ENCODE measurements around the gene PPIL4.
A peak's percentile ranks its signal among the peaks of the same experiment; 100 is the strongest.
"Not testable (repeated sequence)": the region's sequence is repeated elsewhere in the genome, so short reads cannot be mapped to it uniquely, and the experiment has no call there.

Gene PPIL4

DNA sequence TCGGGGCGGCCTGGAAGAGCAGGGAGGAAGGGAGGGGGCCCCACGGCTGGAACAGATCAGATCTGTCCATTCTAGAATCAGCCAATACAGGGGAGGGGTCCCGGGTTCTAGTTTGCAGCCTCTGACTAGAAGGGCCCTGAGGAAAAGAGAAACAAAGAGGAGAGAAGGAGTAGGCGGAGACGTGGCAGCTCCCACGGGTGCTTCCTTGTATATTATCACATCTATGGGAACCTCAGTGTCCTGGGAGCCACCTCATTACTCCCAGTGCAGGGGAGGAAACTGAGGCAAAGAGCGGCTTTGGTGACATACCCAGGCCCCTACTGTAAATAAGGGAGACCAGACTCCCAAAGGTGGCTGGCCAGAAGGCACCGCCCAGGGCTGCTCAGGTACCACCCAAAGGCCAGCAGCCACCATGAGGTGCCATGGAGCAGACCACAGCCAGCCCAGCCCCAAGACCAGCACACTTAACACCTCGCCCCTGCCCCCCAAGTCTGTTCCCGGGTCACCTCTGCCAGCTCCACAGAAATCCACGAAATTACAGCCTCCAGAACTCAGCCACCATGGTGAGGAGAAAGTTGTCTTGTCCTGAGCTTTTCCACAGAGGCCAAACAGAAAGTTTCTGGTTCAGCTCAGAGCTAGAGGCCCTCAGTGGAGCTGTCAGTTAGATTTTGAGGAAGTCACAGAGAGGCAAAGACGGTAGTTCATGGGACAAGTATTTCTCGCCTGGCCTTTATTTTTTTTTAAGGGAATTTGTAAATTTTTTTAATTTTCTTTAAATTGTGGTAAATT is 63.1 kb downstream of the PPIL4 start:
- DNase-seq: no peak

GRCh38 chr6:149480502-149481280 is 65.2 kb downstream of the PPIL4 start:
- no peak for DNase-seq

DNA sequence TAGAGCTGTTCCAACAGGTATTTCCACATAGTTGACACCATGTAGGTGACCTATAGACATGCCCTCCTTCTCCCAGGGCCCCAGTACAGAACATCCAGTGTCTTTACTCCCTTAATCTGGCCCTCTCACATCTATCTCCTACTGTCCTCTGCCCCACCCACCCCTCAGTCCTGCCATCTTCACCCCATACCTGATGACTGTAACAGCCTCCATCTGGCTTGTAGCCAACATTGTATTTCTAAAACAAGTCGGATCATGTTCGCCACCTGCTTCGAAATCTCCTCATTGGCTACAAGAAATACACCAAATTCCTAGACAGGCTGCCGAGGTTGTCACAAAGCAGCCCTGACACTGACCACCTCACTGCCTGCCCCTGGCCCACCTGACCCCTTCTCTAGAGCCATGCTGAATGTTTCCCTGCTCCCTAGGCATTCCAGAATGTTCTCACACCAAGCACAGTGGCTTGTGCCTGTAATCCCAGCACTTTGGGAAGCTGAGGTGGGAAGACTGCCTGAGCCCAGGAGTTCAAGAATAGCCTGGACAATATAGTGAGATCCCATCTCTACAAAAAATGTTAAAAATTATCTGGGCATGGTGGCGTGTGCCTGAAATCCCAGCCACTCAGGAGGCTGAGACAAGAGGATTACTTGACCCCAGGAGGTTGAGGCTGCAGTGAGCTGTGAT is 67.1 kb downstream of the PPIL4 start:
- DNase-seq: no peak

GRCh38 chr6:149477544-149477943 is 68.3 kb downstream of the PPIL4 start:
- DNase-seq: no peak

DNA sequence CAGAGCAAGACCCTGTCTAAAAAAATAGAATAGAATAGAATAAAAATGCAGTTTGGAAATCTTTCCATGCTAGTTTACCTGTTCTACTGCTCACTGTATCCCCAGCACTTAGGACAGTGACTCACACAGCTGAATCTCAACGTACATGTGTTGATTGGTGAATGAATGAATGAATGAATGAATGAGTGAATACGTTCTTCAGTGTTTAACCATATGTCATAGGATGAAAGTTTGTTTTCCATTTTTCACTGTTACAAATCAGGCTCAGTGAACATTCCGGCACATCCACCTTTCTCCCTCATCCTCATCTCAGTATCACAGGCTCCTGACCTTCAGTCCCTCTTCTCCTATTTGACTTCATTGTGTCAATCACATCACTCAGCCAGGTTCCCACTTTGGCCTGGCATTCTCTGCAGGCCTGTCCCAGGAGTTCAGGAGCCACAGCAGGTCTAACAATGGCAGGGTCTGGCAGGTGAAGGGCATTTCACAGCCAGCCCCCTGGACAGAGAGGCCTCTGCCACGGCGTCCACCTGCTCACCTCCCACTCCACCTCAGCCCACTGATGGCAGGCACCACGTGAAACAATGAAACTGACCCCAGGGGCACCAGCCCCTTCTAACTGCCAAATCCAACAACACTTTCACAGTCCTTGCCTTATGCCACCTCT is 68.9 kb downstream of the PPIL4 start:
- no peak for DNase-seq

GRCh38 chr6:149474108-149474935 is 71.5 kb downstream of the PPIL4 start:
- DNase-seq: no peak

DNA sequence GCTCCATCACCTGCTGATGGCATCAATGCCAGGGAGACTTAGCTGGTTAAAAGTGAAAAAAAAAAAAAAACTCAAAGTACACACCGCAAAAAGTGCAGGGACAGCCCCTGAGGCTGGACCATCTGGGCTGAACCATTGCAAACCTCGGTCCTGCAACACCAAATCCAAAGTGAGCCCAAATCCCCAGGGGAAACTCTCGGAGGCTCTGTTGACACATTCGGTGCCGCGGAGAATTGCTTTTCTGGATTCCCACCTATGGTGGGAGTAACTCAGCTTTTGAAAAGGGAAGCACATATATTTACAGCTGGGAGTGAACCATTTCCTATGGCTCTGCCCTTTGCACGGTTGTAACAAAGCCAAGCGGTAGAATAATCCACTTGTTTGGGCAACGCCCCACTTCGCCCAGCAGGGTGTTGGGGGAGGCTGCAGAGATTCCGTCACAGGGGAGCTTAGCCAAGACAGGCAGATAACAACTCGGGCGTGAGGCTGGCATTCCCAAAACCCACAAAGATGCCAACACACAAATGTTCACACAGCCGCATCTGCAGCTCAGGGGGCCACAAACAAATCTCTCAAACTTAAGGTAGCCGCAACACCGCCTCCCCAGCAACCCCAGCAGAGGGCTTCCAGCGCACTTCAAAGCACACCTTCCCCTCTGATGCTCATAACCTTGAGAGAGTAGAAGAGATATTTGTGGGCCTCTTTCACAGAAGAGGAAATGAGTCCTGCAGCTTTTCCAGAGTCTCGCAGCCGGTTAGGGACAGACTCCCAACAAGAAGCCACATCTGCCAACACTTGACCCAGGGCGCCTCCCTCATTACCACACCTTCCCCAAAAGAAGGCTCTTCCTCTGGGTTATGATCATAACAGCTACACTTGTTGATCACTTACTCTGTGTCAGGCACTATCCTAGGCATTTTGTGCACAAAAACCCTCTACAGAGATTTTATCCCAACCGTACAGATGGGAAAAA is 72.5 kb downstream of the PPIL4 start:
- DNase-seq: peak; percentile 17

DNA sequence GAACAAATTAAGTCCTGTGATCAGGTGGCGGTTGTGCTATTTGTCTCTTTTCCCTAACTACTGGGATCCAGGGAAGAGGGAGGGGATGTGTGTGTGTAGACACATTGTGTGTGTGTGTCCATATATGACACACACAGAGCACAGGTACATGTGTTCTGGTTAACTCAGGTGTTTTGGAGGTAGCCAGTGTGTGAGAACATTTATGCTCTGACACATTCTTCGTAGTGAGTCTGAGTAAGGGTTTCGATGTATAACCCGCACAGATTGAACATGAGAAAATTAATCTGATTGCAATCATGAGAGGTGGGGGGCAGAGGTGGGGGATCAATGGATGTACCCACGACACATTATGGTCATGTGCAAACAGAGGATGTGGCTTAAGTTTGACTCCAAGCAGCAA is 73.6 kb downstream of the PPIL4 start:
- no peak for DNase-seq

- no peak for DNase-seq
Observed at GRCh38 chr6:149471801-149472200, 74.0 kb downstream of the PPIL4 start.

GRCh38 chr6:149470948-149471347 is 74.9 kb downstream of the PPIL4 start:
- no peak for DNase-seq

GRCh38 chr6:149468179-149468578 is 77.7 kb downstream of the PPIL4 start:
- DNase-seq: no peak

DNA sequence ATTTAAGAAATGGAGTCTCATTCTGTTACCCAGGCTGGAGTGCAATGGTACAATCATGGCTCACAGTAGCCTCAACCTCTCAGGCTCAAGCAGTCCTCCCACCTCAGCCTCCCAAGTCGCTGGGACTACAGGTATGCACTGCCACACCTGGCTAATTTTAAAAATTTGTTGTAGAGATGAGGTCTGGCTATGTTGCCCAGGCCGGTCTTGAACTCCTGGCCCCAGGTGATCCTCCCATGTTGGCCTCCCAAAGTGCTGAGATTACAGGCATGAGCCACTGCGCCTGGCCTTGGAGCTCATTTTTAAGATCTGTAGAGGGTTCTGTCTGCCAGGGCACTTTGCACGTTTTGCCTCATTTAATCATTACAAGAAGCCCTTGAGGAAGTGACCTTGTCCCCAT is 78.6 kb downstream of the PPIL4 start:
- no peak for DNase-seq

DNA sequence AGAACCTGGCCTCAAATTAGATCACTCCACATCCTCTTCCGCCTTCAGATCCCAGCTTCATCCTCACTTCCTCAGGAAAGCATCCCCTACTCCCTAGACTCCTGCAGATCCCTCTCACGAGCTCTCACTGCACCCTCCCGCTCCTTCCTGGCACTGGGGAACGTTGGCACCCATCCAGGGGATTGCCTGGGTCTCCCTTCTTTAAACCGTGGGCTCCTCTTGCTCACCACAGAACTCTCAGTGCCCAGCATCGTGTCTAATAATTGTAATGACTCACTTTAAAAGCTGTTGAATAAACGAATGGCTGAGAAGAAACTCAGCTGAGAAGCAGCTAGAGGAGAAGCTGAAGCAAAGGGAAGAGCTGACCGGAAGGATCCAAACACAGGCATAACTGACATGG is 81.4 kb downstream of the PPIL4 start:
- no peak for DNase-seq

DNA sequence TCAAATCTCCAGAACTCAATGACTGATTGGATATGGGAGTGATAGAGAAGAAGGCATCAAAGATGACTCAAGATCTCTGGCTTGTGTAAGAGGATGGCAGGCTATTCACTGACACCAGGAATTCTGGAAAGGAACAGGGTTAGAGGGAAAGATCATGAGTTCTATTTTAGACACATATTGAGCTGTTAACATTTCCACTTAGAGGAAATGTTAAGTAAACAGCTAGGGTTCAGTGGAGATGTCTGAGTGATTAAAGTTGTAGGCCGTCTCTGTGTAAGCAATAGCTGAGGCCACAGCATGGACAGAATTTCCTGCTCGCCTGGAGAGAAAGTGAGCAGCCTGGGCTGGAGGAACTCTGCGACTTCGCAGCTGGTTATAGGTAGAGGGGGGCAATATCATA is 82.1 kb downstream of the PPIL4 start:
- DNase-seq: no peak

DNA sequence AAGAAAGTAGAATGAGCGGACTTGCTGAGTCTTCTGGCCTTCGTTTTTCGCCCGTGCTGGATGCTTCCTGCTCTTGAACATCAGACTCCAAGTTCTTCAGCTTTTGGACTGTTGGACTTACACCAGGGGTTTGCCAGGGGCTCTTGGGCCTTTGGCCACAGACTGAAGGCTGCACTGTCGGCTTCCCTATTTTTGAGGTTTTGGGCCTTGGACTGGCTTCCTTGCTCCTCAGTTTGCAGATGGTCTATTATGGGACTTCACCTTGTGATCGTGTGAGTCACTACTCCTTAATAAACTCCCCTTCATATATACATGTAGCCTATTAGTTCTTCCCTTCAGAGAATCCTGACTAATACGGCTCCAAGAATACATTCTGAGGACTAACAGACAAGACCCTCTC is 83.1 kb downstream of the PPIL4 start:
- not testable (repeated sequence) for DNase-seq

- no peak for DNase-seq
Observed at GRCh38 chr6:149461670-149462069, 84.2 kb downstream of the PPIL4 start.

GRCh38 chr6:149460249-149460648 is 85.6 kb downstream of the PPIL4 start:
- DNase-seq: not testable (repeated sequence)

DNA sequence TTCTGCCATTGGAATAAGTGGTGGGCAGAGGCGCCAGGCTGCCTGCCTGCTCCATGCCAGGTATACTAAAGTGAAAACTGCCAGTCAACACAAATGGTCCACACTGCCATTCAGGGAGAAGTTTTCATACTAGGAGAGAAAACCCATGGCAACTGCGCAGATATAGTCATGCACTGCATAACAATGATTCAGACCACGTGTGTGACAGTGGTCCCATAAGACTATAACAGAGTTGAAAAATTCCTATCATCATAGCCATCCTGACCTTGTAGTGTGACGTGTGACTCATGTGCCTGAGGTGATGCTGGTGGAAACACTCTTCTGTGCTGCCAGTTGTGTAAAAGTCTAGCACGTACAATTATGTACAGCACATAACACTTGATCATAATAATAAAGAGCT is 86.1 kb downstream of the PPIL4 start:
- no peak for DNase-seq

- no peak for DNase-seq
Observed at GRCh38 chr6:149458806-149459205, 87.0 kb downstream of the PPIL4 start.

DNA sequence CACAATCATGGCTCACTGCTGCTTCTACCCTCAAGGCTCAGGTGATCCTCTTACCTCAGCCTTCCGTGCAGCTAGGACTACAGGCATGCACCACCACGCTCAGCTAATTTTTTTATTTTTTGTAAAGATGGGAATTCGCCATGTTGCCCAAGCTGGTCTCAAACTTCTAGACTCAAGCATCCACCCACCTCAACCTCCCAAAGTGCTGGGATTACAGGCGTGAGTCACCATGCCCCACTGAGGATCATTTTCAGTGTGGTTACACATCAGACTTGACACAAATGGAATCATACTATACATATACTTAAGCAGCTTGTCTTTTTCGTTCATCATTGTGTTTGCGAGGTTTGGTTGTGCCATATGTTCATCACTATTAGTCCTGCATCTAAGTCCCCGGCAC is 87.6 kb downstream of the PPIL4 start:
- no peak for DNase-seq

GRCh38 chr6:149457316-149457884 is 88.4 kb downstream of the PPIL4 start:
- peak; percentile 4 for DNase-seq
